Loucy (cell line): Measurements from ENCODE around the gene SUPT20HL2.

Experiments used
- H2AFZ ChIP-seq: fragments of 200-600 bp; sonication (generic); 2 replicates; pipeline ENCODE4 v1.6.0; 2016; ENCODE audit warnings: antibody characterized with exemption, mild to moderate bottlenecking, low read length, moderate library complexity
- H3F3A ChIP-seq: fragments of 200-600 bp; 2 replicates; pipeline ENCODE4 v1.6.0; 2016; ENCODE audit warnings: antibody characterized with exemption, low read depth, mild to moderate bottlenecking
- H3K27me3 ChIP-seq: fragments of 200-600 bp; sonication (generic); 2 replicates; pipeline ENCODE4 v1.6.1; 2014; ENCODE audit warnings: low read length, mild to moderate bottlenecking; ENCODE audit not compliant: insufficient read depth, poor library complexity, severe bottlenecking
- H3K36me3 ChIP-seq: fragments of 200-600 bp; sonication (generic); 2 replicates; pipeline ENCODE4 v1.6.1; 2016; ENCODE audit warnings: low read length; ENCODE audit not compliant: insufficient read depth
- H3K4me1 ChIP-seq: fragments of 200-600 bp; sonication (generic); 2 replicates; pipeline ENCODE4 v1.5.1; 2014; ENCODE audit warnings: low read length, mild to moderate bottlenecking; ENCODE audit not compliant: insufficient read depth, poor library complexity, severe bottlenecking
- H3K4me2 ChIP-seq: fragments of 200-600 bp; sonication (generic); 2 replicates; pipeline ENCODE4 v1.6.0; 2014; ENCODE audit warnings: antibody characterized with exemption, low read length, low read depth, mild to moderate bottlenecking; ENCODE audit not compliant: poor library complexity, severe bottlenecking
- H3K4me3 ChIP-seq: fragments of 200-600 bp; sonication (generic); 2 replicates; pipeline ENCODE4 v1.5.1; 2014; ENCODE audit warnings: low read length, mild to moderate bottlenecking, mixed read lengths; ENCODE audit not compliant: poor library complexity, severe bottlenecking
- H3K79me2 ChIP-seq: fragments of 200-600 bp; sonication (generic); 2 replicates; pipeline ENCODE4 v1.6.1; 2014; ENCODE audit warnings: low read length; ENCODE audit not compliant: insufficient read depth
- H3K9ac ChIP-seq: fragments of 200-600 bp; sonication (generic); 2 replicates; pipeline ENCODE4 v1.6.0; 2014; ENCODE audit warnings: mild to moderate bottlenecking, low read depth, low read length, moderate library complexity; ENCODE audit not compliant: poor library complexity, severe bottlenecking
- H3K9me2 ChIP-seq: fragments of 200-600 bp; sonication (generic); replicated peaks from 2 replicates; pipeline ENCODE4 v1.6.1; 2016; ENCODE audit warnings: low read depth, low read length, mixed read lengths
- H3K9me3 ChIP-seq: fragments of 200-600 bp; sonication (generic); 2 replicates; pipeline ENCODE4 v1.6.1; 2014; ENCODE audit warnings: mild to moderate bottlenecking, antibody characterized with exemption, low read length, low read depth; ENCODE audit not compliant: insufficient read depth
- H4K20me1 ChIP-seq: fragments of 200-600 bp; sonication (generic); 2 replicates; pipeline ENCODE4 v1.6.0; 2014; ENCODE audit warnings: antibody characterized with exemption, low read length, mild to moderate bottlenecking; ENCODE audit not compliant: insufficient read depth, poor library complexity, severe bottlenecking
- EZH2phosphoT487 ChIP-seq: fragments of 200-600 bp; IDR thresholded peaks from 2 replicates; pipeline ENCODE4 v1.6.1; 2018; ENCODE audit warnings: antibody characterized with exemption, mild to moderate bottlenecking, moderate library complexity, borderline replicate concordance
- TF ChIP-seq, protein P1 (sequence below): fragments of 200-600 bp; sonication (generic); conservative IDR thresholded peaks from 2 replicates; pipeline ENCODE4 v1.5.1; 2014; ENCODE audit warnings: mild to moderate bottlenecking, antibody characterized with exemption, low read length

The SUPT20HL2 gene

DNA sequence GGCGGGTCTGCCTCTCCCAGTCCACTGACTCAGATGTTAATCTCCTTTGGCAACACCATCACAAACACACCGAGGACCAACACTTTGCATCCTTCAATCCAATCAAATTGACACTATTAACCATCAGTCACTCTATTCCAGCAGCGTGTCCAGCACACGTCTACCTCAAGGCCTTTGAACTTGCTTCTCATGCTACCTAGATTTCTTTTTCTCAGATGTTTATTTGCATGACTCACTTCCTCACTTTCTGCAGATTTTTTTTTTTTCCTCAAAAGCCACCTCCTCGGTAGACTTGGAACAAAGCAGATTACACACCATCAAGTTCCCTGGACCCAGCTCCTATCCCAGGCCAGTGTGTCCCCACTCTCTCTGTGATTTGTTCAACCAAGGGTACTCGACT is 49.5 kb downstream of the SUPT20HL2 start:
- Histone ChIP-seq H3K79me2 (no peaks in the 10 kb centered on the region), H2AFZ (no peak overlapping the region), H3K27me3 (no peaks in the 10 kb centered on the region), H3K4me3 (no peak overlapping the region), H3F3A (no peaks in the 10 kb centered on the region), H4K20me1 (no peaks in the 10 kb centered on the region), H3K36me3 (no peaks in the 10 kb centered on the region), H3K9me3 (no peaks in the 10 kb centered on the region), H3K4me1 (peaks cover 14% of the 10 kb centered on the region), H3K4me2 (no peak overlapping the region), H3K9me2 (no peaks in the 10 kb centered on the region), H3K9ac (no peak overlapping the region)
- TF ChIP-seq, protein P1, sequence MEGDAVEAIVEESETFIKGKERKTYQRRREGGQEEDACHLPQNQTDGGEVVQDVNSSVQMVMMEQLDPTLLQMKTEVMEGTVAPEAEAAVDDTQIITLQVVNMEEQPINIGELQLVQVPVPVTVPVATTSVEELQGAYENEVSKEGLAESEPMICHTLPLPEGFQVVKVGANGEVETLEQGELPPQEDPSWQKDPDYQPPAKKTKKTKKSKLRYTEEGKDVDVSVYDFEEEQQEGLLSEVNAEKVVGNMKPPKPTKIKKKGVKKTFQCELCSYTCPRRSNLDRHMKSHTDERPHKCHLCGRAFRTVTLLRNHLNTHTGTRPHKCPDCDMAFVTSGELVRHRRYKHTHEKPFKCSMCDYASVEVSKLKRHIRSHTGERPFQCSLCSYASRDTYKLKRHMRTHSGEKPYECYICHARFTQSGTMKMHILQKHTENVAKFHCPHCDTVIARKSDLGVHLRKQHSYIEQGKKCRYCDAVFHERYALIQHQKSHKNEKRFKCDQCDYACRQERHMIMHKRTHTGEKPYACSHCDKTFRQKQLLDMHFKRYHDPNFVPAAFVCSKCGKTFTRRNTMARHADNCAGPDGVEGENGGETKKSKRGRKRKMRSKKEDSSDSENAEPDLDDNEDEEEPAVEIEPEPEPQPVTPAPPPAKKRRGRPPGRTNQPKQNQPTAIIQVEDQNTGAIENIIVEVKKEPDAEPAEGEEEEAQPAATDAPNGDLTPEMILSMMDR, result no peak
- no peak for TF ChIP-seq EZH2phosphoT487

DNA sequence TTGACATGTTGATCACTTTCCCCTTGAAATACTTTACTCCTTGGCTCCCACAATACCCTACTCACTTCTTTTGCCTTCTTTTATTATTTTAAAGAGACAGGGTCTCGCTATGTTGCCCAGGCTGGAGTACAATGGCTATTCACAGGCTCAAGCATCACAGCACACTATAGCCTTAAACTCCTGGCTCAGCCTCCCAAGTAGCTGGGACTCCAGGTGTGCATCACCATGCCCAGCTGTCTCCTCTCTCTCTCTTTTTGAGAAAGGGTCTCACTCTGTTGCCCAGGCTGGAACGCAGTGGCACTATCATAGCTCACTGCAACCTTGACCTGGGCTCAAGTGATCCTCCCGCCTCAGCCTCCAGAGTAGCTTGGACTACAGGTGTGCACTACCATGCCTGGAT is 51.6 kb downstream of the SUPT20HL2 start:
- Histone ChIP-seq H3K4me1 (peaks cover 14% of the 10 kb centered on the region), H3K4me2 (no peak overlapping the region), H2AFZ (no peak overlapping the region), H4K20me1 (no peaks in the 10 kb centered on the region), H3K27me3 (no peaks in the 10 kb centered on the region), H3K79me2 (no peaks in the 10 kb centered on the region), H3K9me3 (no peaks in the 10 kb centered on the region), H3K4me3 (no peak overlapping the region), H3K9ac (no peak overlapping the region), H3K36me3 (no peaks in the 10 kb centered on the region), H3F3A (no peaks in the 10 kb centered on the region), H3K9me2 (no peaks in the 10 kb centered on the region)
- TF ChIP-seq, protein P1, result no peak
- no peak for TF ChIP-seq EZH2phosphoT487
